K562 (cell line): ENCODE results near the gene CEP250. TPM values are rescaled to one million over a fixed set of nuclear protein-coding genes. Genes with fewer than 3 reads are reported as not detected.

ENCODE experiments used
- ASH1L ChIP-seq: fragments of 450-650 bp; IDR thresholded peaks from 2 replicates; pipeline ENCODE4 v1.6.1; 2018; ENCODE audit warnings: borderline replicate concordance, mild to moderate bottlenecking, low read depth; ENCODE audit not compliant: partially characterized antibody
- BRCA1 ChIP-seq, 2 experiments: fragments of 450-650 bp in 1 of 2; sonication (generic) in 1 of 2; formaldehyde crosslinking in 1 of 2; IDR thresholded peaks; 2 replicates each; pipeline versions ENCODE4 v1.5.0 to v1.6.1; 2017 to 2020; ENCODE audit warnings: mild to moderate bottlenecking in 1 of 2, missing genetic modification reagents in 1 of 2
- E2F4 ChIP-seq: sonication (generic); formaldehyde crosslinking; IDR thresholded peaks from 2 replicates; pipeline ENCODE4 v1.8.0; 2022; ENCODE audit warnings: mild to moderate bottlenecking, low read depth, missing genetic modification reagents
- E2F8 ChIP-seq: fragments of 450-650 bp; IDR thresholded peaks from 2 replicates; pipeline ENCODE4 v1.7.1; 2018; ENCODE audit warnings: mild to moderate bottlenecking, low read depth; ENCODE audit not compliant: partially characterized antibody
- ELF2 ChIP-seq: fragments of 250-450 bp; sonication (Bioruptor Pico); IDR thresholded peaks from 2 replicates; pipeline ENCODE4 v1.5.0; 2021; ENCODE audit warnings: mild to moderate bottlenecking
- GTF2F1 ChIP-seq: IDR thresholded peaks from 2 replicates; pipeline ENCODE4 v1.6.1; 2011; ENCODE audit warnings: low read depth, low read length, improper control_type of control experiment
- HDAC6 ChIP-seq: IDR thresholded peaks from 2 replicates; pipeline ENCODE4 v1.6.1; 2012; ENCODE audit warnings: low read depth, mild to moderate bottlenecking, control low read depth, inconsistent platforms, low read length, moderate library complexity
- OTX1 ChIP-seq: fragments of 450-650 bp; formaldehyde crosslinking; IDR thresholded peaks from 2 replicates; pipeline ENCODE4 v1.4.0; 2022; ENCODE audit warnings: mild to moderate bottlenecking
- SFPQ ChIP-seq: fragments of 200-400 bp; formaldehyde crosslinking; IDR thresholded peaks from 2 replicates; pipeline ENCODE4 v1.6.1; 2017; ENCODE audit warnings: mild to moderate bottlenecking, low read depth, low read length, moderate library complexity
- TCFL5 ChIP-seq: fragments of 250-450 bp; sonication (Bioruptor Pico); conservative IDR thresholded peaks from 2 replicates; pipeline ENCODE4 v1.6.1; 2021; ENCODE audit warnings: mild to moderate bottlenecking, moderate library complexity, matching md5 sums
- UBTF ChIP-seq, 2 experiments: IDR thresholded peaks; 2 replicates each; pipeline ENCODE4 v1.6.1; 2012; ENCODE audit warnings: improper control_type of control experiment in 2 of 2, low read depth in 2 of 2, low read length in 2 of 2, borderline replicate concordance in 1 of 2
- ZBTB49 ChIP-seq: sonication (generic); formaldehyde crosslinking; IDR thresholded peaks from 2 replicates; pipeline ENCODE4 v1.8.0; 2022; ENCODE audit warnings: missing genetic modification reagents, mild to moderate bottlenecking, borderline replicate concordance
- polyA plus RNA-seq, 8 experiments: library from polyadenylated mRNA; depleted of rRNA in 4 of 8; stranded (reverse) in 5 of 8; unstranded in 3 of 8; fragments of >200 nt; fragmentation: Nextera tagmentation in 2 of 8; fragmentation: Illumina TruSeq in 1 of 8; extraction: Ambion mirVana in 2 of 8; extraction: Trizol in 1 of 8; gene quantifications; 2 replicates each; pipeline versions ENCODE4 v1.2.1 to v1.2.3, GENCODE V29; 2011 to 2014; ENCODE audit warnings: inconsistent platforms in 1 of 8, missing spikeins in 1 of 8
- total RNA-seq, 7 experiments: library from RNA; depleted of rRNA in 6 of 7; stranded (reverse); fragments of >200 nt in 6 of 7; fragmentation: Illumina TruSeq in 2 of 7; extraction: Trizol in 2 of 7; gene quantifications; 2 replicates each; pipeline versions ENCODE4 v1.2.1 to v1.2.3, GENCODE V29; 2011 to 2021; ENCODE audit warnings: low replicate concordance in 1 of 7

CEP250 gene
- total and polyA plus RNA-seq, 9 of the 15 experiments (the other 6 are each of a cell fraction or from before 2014, with no cell fraction given), result 2.5 to 41.9 (median 20.5) TPM

GRCh38 chr20:35454881-35455609 lies at the start of gene CEP250 (continued):
- TF ChIP-seq UBTF (IDR thresholded peaks at IDR 0.05; ENCODE audit: borderline replicate concordance in 1 of 2, low read depth in 2 of 2, low read length in 2 of 2) (peak in 1 of 2 experiments; percentile 92; a peak in 3 of 4 replicates), GTF2F1 (peak; percentile 4; the same call in 1 of the 2 replicates), ZBTB49 (0 out of 2 replicates have a peak, but pooled peaks have one; percentile 66), OTX1 (CRISPR knock-in tag) (no peak), E2F4 (no peak; the same call in 1 of the 2 replicates), ELF2 (no peak), SFPQ (no peak), TCFL5 (no peak), BRCA1 (IDR thresholded peaks at IDR 0.05) (no peak), BRCA1 (CRISPR knock-in tag; IDR thresholded peaks at IDR 0.05) (no peak), HDAC6 (no peak), ASH1L (no peak), E2F8 (peak; percentile 23)
